Lung (tissue), 12 donors: Measurements from ENCODE around the gene PTPRU. TPM values are rescaled to one million over a fixed set of nuclear protein-coding genes. Genes with fewer than 3 reads are reported as not detected.

Source experiments
- ATAC-seq: fragments of 200-7000 bp; cut with Tn5 transposase; one replicate; pipeline ENCODE4 v1.9.1; 2020; ENCODE audit warnings: moderate number of reproducible peaks; ENCODE audit not compliant: insufficient read depth, low FRiP score
- DNase-seq, 3 donors: peaks; one replicate each; pipeline ENCODE4 v3.0.0-alpha.2; 2013 to 2017
- H3K27ac ChIP-seq, 2 donors: one replicate each; pipeline ENCODE4 v1.5.1; 2013; ENCODE audit warnings: mild to moderate bottlenecking in 2 of 2, moderate library complexity in 2 of 2, control low read depth in 1 of 2, inconsistent platforms in 1 of 2, low read depth in 1 of 2, low read length in 1 of 2
- H3K27me3 ChIP-seq, 3 donors: one replicate each; pipeline ENCODE4 v1.5.1; 2013; ENCODE audit warnings: low read length in 2 of 3; ENCODE audit not compliant: control insufficient read depth in 3 of 3, insufficient read depth in 3 of 3
- H3K36me3 ChIP-seq, 4 donors: one replicate each; pipeline ENCODE4 v1.5.1; 2013; ENCODE audit warnings: low read length in 4 of 4, mild to moderate bottlenecking in 1 of 4, moderate library complexity in 1 of 4; ENCODE audit not compliant: control insufficient read depth in 4 of 4, insufficient read depth in 4 of 4
- H3K4me1 ChIP-seq, 5 donors: one replicate each; pipeline ENCODE4 v1.5.1; 2013; ENCODE audit warnings: low read length in 5 of 5, mild to moderate bottlenecking in 2 of 5, moderate library complexity in 1 of 5; ENCODE audit not compliant: control insufficient read depth in 5 of 5, insufficient read depth in 5 of 5
- H3K4me3 ChIP-seq: one replicate; pipeline ENCODE4 v1.5.1; 2013; ENCODE audit warnings: mild to moderate bottlenecking, control low read depth, moderate library complexity
- H3K9ac ChIP-seq, 2 donors: one replicate each; pipeline ENCODE4 v1.5.1; 2013; ENCODE audit warnings: low read length in 2 of 2, control low read depth in 1 of 2; ENCODE audit not compliant: insufficient read depth in 1 of 2
- H3K9me3 ChIP-seq, 4 donors: one replicate each; pipeline ENCODE4 v1.5.1; 2013; ENCODE audit warnings: low read length in 3 of 4, mild to moderate bottlenecking in 1 of 4, moderate library complexity in 1 of 4; ENCODE audit not compliant: control insufficient read depth in 4 of 4, insufficient read depth in 3 of 4
- CTCF ChIP-seq: IDR thresholded peaks from 2 replicates; pipeline ENCODE4 v1.5.1; 2012; ENCODE audit warnings: mild to moderate bottlenecking; ENCODE audit errors: control extremely low read depth, extremely low read depth
- WGBS, 2 donors: extraction: QIAGEN DNeasy Blood & Tissue Kit; methylation state at CpG; one replicate each; pipeline ENCODE4 v1.1.7; 2013; 5-methylcytosine and 5-hydroxymethylcytosine counted together
- polyA plus RNA-seq, 2 donors: library from polyadenylated mRNA; stranded (reverse); fragments of 200-250 nt; gene quantifications; one replicate each; pipeline ENCODE4 v1.2.1, GENCODE V29; 2013
- total RNA-seq, 2 donors: library from RNA; depleted of rRNA in 1 of 2; stranded (reverse); fragments of >200 nt in 1 of 2; gene quantifications; one replicate each; pipeline ENCODE4 v1.2.1, GENCODE V29; 2014 to 2021
- donor health status: control.
- donor health status: control.
- donor health status: Bipolar disorder and iron deficiency.
- donor health status: healthy.
- donor health status: DM: yes; HTN: yes; CAD: no.

PTPRU gene
- total and polyA plus RNA-seq, 4 donors: 22.6 to 55.3 (median 32.9) TPM

- Histone ChIP-seq H3K9me3 (no peaks in the 10 kb centered on the region), H3K4me1 (no peaks in the 10 kb centered on the region), H3K27me3 (no peaks in the 10 kb centered on the region), H3K27ac (no peak overlapping the region), H3K4me3 (no peak overlapping the region), H3K36me3 (peaks cover 0 to 5% (median under 1%) of the 10 kb centered on the region in 4 donors), H3K9ac (no peak overlapping the region)
- TF ChIP-seq CTCF: no peak
- DNase-seq (no peak), ATAC-seq (no peak)
- WGBS, 2 donors: 75 to 77% methylated on average over 7 of the region's 7 CpGs
Observed at GRCh38 chr1:29330856-29331255, 94.5 kb downstream of the PTPRU start.

GRCh38 chr1:29331309-29331708 lies 95.0 kb downstream of the PTPRU start:
- no peak overlapping the region for H3K27ac ChIP-seq
- DNase-seq: no peak
- TF ChIP-seq CTCF: no peak
- no peaks in the 10 kb centered on the region for H3K27me3 ChIP-seq
- no peak overlapping the region for H3K9ac ChIP-seq
- ATAC-seq: no peak
- H3K36me3 ChIP-seq: peaks cover 0 to 5% (median under 1%) of the 10 kb centered on the region in 4 donors
- H3K9me3 ChIP-seq: no peaks in the 10 kb centered on the region
- no peak overlapping the region for H3K4me3 ChIP-seq
- H3K4me1 ChIP-seq: no peaks in the 10 kb centered on the region

GRCh38 chr1:29331729-29332128 lies 95.4 kb downstream of the PTPRU start:
- H3K4me1 ChIP-seq: no peaks in the 10 kb centered on the region

More at GRCh38 chr1:29331729-29332128, 95.4 kb downstream of the PTPRU start:
- H3K36me3 ChIP-seq: peaks cover 0 to 5% (median under 1%) of the 10 kb centered on the region in 4 donors
- no peak for DNase-seq
- no peak overlapping the region for H3K27ac ChIP-seq
- 83 to 92% methylated on average over 1 of the region's 1 CpG for WGBS, 2 donors
- no peak overlapping the region for H3K4me3 ChIP-seq
- ATAC-seq: no peak
- no peaks in the 10 kb centered on the region for H3K9me3 ChIP-seq
- no peak for TF ChIP-seq CTCF
- no peak overlapping the region for H3K9ac ChIP-seq
- no peaks in the 10 kb centered on the region for H3K27me3 ChIP-seq
